Stimulated activated CD4-positive, alpha-beta T cell treated with anti-CD3 and anti-CD28 coated beads, TNF-alpha, amount 100 ng/mL, for 24 hours (primary cell): ENCODE results near the gene ZDHHC22.

Source experiments
- DNase-seq, 3 experiments: peaks; one replicate each; pipeline ENCODE4 v3.0.0-alpha.2; 2020; ENCODE audit warnings: low read depth in 3 of 3

Gene ZDHHC22

GRCh38 chr14:77103951-77104350, 37.6 kb downstream of the ZDHHC22 start:
- no peak for DNase-seq

DNA sequence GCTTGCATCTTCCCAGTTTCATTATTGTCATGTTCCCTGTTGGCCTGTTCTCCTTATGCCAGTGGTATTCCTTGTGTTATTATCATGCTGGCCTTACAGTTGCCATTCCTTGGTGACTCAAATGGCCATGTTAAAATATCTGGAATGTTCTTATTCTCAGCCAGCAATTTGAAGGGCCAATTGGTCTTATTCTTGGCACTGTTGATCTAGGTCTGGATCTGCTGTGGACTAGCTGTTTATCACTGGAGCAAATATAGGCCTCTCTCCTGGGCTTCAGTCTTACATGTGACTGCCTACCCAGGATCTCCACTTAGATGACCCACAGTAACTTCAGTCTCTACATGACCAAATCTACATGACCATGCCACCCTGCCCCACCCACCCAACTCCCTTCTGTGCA, 38.1 kb downstream of the ZDHHC22 start:
- no peak for DNase-seq

GRCh38 chr14:77102154-77102553, 39.4 kb downstream of the ZDHHC22 start:
- no peak for DNase-seq

DNA sequence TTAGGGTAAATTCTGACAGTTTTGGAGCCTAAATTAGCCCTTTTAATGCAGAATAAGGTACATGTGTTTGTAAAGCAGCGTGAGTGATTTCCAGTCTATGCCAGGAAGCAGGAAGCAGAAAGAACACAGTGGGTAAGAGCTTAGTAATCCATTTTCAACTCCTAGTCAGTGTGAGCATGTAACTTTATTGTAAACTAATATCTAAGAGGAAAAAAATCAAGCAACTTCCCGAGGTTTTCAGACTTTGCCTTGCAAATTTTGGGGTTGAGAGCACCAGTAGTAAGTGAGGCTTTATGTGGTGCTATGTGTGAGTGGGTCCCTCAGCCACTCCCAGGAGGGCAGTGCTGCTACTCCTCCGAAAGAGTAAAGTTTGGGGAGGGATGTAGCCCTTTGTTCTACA, 40.6 kb downstream of the ZDHHC22 start:
- no peak for DNase-seq

DNA sequence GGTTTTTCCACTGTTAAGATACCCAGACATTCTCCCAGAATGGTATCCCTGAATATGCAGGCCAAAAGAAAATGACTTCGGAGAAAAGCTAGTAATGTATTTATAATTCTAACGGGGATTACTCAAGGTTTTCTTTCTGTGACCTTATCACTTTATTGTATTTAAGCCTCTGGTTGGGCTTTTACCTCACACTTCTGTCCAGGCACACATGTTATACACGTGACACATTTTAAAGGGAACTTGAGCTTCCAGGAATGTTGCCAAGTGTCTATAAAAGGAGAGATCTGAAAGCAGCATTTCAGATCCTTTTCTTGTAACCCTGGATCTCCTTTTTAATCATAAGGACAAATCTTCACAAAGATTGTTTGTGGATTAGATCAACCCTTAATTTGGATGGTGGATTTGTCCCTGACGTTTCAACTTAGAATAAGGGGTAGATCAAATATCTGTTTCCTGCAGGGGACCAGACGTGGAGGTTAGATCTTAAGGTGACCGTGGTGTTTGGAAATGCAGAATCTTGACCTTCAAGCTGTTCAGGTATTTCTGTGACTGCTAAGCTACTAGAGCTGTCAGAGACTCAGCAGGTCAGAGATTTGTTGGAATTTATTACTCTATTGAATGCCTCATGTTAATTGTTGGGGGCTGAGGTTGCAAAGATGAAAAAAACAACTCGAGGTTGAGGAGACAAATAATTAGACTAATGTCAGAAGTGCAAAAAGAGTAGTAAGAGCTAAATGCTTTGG, 42.0 kb downstream of the ZDHHC22 start:
- no peak for DNase-seq

DNA sequence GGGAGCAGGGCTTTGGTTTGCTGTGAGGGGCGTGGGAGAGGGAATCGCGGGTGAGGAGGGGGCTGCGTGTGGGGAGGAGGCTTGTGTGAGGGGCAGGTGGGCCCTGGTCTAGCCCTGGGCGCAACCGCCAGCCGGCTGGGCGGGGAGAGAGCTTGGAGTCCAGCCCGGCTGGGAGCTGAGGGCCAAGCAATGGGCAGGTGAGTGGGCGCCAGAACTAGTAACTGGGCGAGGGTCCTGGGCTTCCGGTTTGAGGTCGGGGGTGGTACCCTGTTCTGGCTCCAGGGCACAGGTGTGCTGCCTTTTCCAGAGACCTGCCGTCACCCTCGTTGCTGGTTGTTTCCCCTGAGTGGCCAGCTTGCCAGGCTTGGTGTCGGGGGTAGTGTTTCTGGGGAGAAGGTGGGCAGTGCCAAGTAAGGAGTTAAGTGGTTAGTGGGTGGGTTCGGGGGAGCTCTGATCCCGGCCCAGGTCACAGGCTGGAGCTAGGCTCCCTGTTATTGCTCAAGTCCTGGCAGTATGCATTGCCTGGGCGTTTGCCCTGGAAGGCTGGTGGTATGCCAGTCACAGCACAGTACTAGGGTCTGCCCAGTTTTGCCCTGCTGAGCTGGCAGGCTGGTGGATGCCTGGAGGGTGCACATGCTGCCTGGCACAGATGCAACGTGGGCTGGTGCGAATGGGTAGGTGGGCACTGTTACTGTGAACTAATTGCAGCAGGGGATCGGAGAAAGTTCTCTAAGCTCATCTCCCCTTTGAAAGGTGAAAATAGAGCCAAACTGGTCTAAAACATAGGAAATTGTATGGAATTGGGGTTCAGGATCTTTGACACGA, 42.9 kb downstream of the ZDHHC22 start:
- peak in 2 of 3 experiments; percentile 0 to 16 for DNase-seq

- peak; percentile 99 to 100 (median 99) for DNase-seq
Measured at GRCh38 chr14:77097700-77098528, 43.7 kb downstream of the ZDHHC22 start, which contains the start of gene CIPC. TSS of gene CIPC (plus strand) at chr14:77098258. CDS start at chr14:77105709, 7,451 bp downstream.

GRCh38 chr14:77097006-77097699, 44.4 kb downstream of the ZDHHC22 start:
- no peak for DNase-seq

DNA sequence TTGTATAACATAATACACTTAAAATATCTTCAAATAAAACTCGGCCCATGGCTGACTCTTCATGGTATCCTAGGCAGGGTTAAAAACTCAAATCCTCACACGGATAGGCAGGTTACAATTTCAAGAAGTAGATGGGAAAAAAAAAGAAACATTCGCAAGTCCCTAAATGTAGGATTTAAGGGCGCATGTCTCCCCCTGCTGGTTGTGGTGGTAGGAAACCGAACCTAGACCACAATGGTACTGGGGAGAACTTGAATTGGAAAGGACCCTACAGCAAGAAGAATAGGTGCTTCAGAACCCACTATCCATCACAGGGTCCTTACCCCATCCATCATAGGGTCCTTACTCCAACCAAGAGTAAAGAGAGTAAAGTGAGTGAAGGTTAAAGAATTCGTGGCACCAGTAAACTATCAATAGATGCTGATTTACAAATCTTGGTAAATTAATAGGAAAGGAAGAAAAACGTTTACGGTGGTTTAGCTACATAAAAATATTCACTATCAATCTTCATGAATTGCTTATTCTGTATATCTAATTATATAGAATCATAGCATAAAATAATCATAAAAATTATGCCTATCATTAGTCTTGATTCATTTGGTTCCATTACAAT, 46.8 kb downstream of the ZDHHC22 start:
- peak; percentile 55 to 74 (median 63) for DNase-seq

- DNase-seq = no peak
Measured at GRCh38 chr14:77092676-77093075, 48.9 kb downstream of the ZDHHC22 start.

DNA sequence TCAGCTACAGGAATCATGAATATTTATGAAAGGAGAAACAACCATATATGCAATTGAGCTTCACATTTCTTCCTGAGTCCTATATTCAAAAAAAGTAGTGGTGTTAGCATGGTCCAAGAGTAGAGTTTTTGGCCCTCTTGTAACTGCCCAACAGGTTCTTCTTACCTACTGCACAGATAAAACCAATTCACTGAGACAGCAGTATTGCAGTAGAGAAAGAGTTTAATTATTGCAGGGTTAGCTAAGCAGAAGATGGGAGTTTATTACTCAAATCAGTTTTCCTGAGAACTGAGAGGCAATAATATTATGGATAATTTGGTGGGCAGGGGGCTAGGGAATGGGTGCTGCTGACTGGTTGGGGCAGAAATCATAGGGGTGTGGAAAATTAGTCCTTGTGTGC, 50.1 kb downstream of the ZDHHC22 start:
- no peak for DNase-seq

- DNase-seq = no peak
Measured at GRCh38 chr14:77088645-77089044, 52.9 kb downstream of the ZDHHC22 start.

DNA sequence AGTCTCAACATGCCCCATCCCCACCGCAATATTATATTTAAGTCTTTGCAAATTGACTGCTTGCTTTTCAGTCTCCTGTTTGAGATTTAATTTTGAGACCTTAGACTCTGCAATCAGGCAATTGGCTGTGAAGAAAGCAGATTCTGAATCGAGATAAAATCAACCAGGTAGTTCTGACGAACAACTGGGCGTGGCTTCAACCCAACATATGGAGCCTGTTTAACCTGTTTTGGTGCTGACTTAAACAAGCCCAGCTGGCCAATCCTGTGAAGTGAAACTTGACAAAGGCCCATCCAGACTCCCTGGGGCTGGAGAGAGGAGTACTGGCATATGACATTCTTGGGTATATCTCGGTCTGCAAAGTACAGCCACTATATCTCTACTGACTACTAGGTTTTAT, 53.4 kb downstream of the ZDHHC22 start:
- DNase-seq = no peak

- DNase-seq = no peak
Measured at GRCh38 chr14:77087631-77088030, 54.0 kb downstream of the ZDHHC22 start.

DNA sequence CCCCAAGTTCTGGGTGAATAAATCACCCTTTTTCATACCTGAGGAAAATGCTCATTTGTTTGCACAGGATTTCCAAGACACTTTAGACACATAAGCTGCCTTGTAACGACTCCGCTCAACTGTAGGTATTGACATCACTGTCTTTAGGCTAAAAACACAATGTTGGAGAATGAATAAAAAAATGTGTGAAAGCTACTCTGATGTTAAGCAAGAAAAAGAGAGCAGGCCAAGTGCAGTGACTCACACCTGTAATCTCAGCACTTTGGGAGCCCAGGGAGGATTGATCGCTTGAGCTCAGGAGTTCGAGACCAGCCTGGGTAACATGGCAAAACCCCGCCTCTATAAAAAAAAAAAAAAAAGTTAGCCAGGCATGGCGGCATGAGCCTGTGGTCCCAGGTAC, 54.6 kb downstream of the ZDHHC22 start:
- DNase-seq = no peak

DNA sequence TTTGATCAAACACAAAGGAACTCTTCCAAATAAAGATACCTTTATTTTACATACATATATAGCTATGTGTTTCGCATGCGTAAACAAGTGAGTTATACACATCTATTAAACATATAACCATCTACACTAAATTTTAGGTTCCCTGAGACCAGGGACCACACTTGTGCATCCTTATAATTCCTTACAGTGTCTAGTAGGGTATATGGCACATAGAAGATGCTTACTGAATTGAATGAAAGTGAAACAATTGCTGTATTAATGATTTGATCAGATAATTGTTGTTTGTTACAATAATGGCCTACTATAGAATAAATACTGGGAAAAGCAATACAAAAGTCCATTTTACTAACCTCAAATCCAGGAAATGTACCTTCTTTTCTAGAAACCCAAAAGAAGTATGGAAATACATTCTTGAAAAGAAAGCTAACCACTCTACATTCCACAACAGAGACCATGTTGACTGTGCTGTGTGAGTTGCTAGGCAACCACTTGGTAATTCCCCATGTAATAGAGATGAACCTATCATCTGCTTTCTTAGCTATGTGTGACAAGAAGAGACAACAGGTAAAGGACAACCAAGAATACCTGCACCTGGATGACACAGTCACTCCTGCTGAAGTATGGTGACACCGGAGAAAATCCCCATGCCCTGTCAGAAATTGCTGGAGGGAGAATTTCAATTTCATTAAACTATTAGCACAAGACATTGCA, 55.4 kb downstream of the ZDHHC22 start:
- no peak for DNase-seq

DNA sequence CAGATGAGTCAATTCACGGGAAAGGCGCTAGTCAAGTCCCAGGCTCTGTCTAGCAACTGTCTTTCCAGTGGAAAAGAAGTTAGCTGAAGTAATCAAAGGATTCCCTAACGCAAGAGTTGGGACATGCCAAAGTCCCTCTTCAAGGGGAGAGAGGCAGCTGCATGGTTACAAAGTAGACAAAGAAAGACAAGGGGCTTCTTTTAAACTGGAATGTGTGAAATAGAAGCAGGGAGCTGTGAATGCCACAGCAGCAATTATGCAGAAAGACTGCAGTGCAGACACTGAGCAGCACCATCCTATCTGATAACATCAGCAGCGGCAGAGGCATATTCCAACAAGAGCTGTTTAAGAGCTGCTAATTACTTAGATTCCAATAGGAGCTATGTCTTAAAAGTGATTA, 56.1 kb downstream of the ZDHHC22 start:
- DNase-seq = no peak

DNA sequence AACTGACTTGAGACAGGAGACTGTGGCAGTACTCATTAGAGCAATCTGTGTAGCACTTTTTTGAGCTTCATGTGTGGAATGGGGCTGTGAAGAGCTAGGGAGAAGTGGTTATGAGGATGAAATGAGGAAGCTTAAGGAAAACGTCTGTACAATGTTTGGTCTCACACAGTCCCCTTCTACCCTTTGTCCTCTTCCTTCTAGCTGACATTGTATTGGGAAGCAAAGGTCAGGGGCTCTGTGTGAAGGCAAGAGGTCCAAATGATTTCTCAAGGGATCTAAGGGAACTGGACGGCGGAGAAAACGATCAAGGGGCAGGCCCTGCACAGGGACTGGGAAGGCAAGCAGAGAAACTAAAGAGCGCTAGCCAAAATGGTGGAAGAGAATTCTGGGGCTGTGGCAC, 56.6 kb downstream of the ZDHHC22 start:
- no peak for DNase-seq

- no peak for DNase-seq
Measured at GRCh38 chr14:77083082-77083481, 58.5 kb downstream of the ZDHHC22 start.

- DNase-seq = no peak
Measured at GRCh38 chr14:77082356-77082755, 59.2 kb downstream of the ZDHHC22 start.
